Measurements from ENCODE around the gene PARD3B. TPM values are rescaled to one million over a fixed set of nuclear protein-coding genes. Genes with fewer than 3 reads are reported as not detected.

PARD3B gene
- total RNA-seq, 1 experiment from 2014 or later = 6.4 TPM

- no peaks in the 10 kb centered on the region for H3K9me3 ChIP-seq (ENCODE audit: control insufficient read depth, low read depth, low read length)
- H2AK5ac ChIP-seq (ENCODE audit: insufficient read length, low read length) = no peak overlapping the region
- no peak for DNase-seq
- no peak overlapping the region for H3K56ac ChIP-seq (ENCODE audit: insufficient read length, low read depth, low read length)
- no peaks in the 10 kb centered on the region for H3K9me3 Mint-ChIP-seq
- no peaks in the 10 kb centered on the region for H3K4me1 ChIP-seq (ENCODE audit: insufficient read depth, low read length)
- H3K27ac ChIP-seq (ENCODE audit: insufficient read length, low read depth, low read length) = no peak overlapping the region
- H3K36me3 Mint-ChIP-seq (ENCODE audit: insufficient read depth in 1 of 3, low read depth in 3 of 3) = no peaks in the 10 kb centered on the region; a peak in 1 of 7 replicates
- no peak overlapping the region for H4K8ac ChIP-seq (replicated peaks; ENCODE audit: insufficient read length, low read depth, low read length)
- H3K23ac ChIP-seq (ENCODE audit: insufficient read length, low read depth, low read length) = no peak overlapping the region
- H3K9ac ChIP-seq (ENCODE audit: extremely low read depth, insufficient read length, low read length) = no peak overlapping the region
- no peak overlapping the region for H2BK5ac ChIP-seq (ENCODE audit: insufficient read length, low read length)
- H2BK20ac ChIP-seq (ENCODE audit: low read depth, low read length, poor library complexity, severe bottlenecking) = no peak overlapping the region
- H2BK12ac ChIP-seq (ENCODE audit: insufficient read length, low read depth, low read length) = no peak overlapping the region
- H2BK15ac ChIP-seq (ENCODE audit: low read depth, low read length) = no peak overlapping the region
- H2BK120ac ChIP-seq (ENCODE audit: low read depth, low read length, poor library complexity, severe bottlenecking) = no peak overlapping the region
- no peak overlapping the region for H4K91ac ChIP-seq (ENCODE audit: insufficient read length, low read depth, low read length)
- no peaks in the 10 kb centered on the region for H3K79me2 ChIP-seq (ENCODE audit: insufficient read depth, low read length)
- H3K14ac ChIP-seq (ENCODE audit: insufficient read depth, low read length) = no peak overlapping the region
- H3K4ac ChIP-seq (ENCODE audit: low read depth, low read length) = no peak overlapping the region
- no peak overlapping the region for H2AFZ ChIP-seq (ENCODE audit: low read length)
- no peaks in the 10 kb centered on the region for H3K27me3 ChIP-seq (ENCODE audit: insufficient read depth, low read length)
- H4K20me1 ChIP-seq (ENCODE audit: control insufficient read depth, insufficient read depth, insufficient read length) = no peaks in the 10 kb centered on the region
- H3K4me1 Mint-ChIP-seq = peaks cover 0 to 3% of the 10 kb centered on the region in 2 experiments; a peak in 2 of 4 replicates
- no CpG with 5 or more reads among the region's 1 CpG for WGBS (ENCODE audit: extremely low coverage, insufficient read length, low lambda C conversion rate)
- no peak overlapping the region for H3K4me2 ChIP-seq (ENCODE audit: insufficient read depth, insufficient read length, low read length)
- no peaks in the 10 kb centered on the region for H3K23me2 ChIP-seq (ENCODE audit: insufficient read length, low read depth, low read length, poor library complexity, severe bottlenecking)
- no peak overlapping the region for H3K4me3 Mint-ChIP-seq
- H3T11ph ChIP-seq (ENCODE audit: low read length) = no peak overlapping the region
- no peak overlapping the region for H4K5ac ChIP-seq (ENCODE audit: insufficient read length, low read depth, low read length)
- H3K18ac ChIP-seq (ENCODE audit: insufficient read length, low read depth, low read length) = no peak overlapping the region
- no peaks in the 10 kb centered on the region for H3K27me3 Mint-ChIP-seq (ENCODE audit: low read depth)
- H3K27ac Mint-ChIP-seq = no peak overlapping the region
- TF ChIP-seq CTCF (conservative IDR thresholded peaks at IDR 0.05) = no peak
- no peaks in the 10 kb centered on the region for H3K79me1 ChIP-seq (ENCODE audit: insufficient read depth, low read depth, low read length, poor library complexity, severe bottlenecking)
These were observed 824.5 kb downstream of the PARD3B start for GRCh38 chr2:205369813-205370212.

All from H9 (cell line).